ENCODE results near the gene CUL9.

CUL9 gene

GRCh38 chr6:43239054-43239453, 57.1 kb downstream of the CUL9 start:
- H3K79me2 ChIP-seq (ENCODE audit: control insufficient read depth, insufficient read depth, low read length, poor library complexity), result no peaks in the 10 kb centered on the region
- no peak overlapping the region for H3K18ac ChIP-seq (ENCODE audit: low read length)
- H3K27me3 ChIP-seq (ENCODE audit: insufficient read depth, low read length), result peaks cover 29% of the 10 kb centered on the region
- H4K12ac ChIP-seq (ENCODE audit: low read depth, low read length), result no peak overlapping the region
- H2AFZ ChIP-seq (ENCODE audit: insufficient read depth, low read length, poor library complexity), result no peak overlapping the region
- no peak overlapping the region for H2BK12ac ChIP-seq (ENCODE audit: low read length)
- H2AK5ac ChIP-seq (ENCODE audit: low read length), result no peak overlapping the region
- H2BK120ac ChIP-seq (ENCODE audit: insufficient read depth, low read length, poor library complexity), result no peak overlapping the region
- no peak overlapping the region for H4K91ac ChIP-seq (ENCODE audit: low read depth, low read length)
- H3K79me1 ChIP-seq (ENCODE audit: low read length), result no peaks in the 10 kb centered on the region
- H3K4me3 ChIP-seq (ENCODE audit: low read depth, low read length), result no peak overlapping the region
- H3K36me3 ChIP-seq (ENCODE audit: control insufficient read depth in 1 of 2, insufficient read depth in 2 of 2, low read length in 2 of 2), result no peaks in the 10 kb centered on the region
- H3K4me1 ChIP-seq (ENCODE audit: control insufficient read depth in 1 of 2, insufficient read depth in 2 of 2, low read length in 2 of 2), result no peaks in the 10 kb centered on the region
- peaks cover 4% of the 10 kb centered on the region for H3K9me3 ChIP-seq (ENCODE audit: insufficient read depth, low read depth, low read length)
- H3K9ac ChIP-seq (ENCODE audit: low read length), result no peak overlapping the region
- H4K8ac ChIP-seq (ENCODE audit: low read depth, low read length), result no peak overlapping the region
- H2BK5ac ChIP-seq (ENCODE audit: low read depth, low read length, poor library complexity), result no peak overlapping the region
- H3K4ac ChIP-seq (ENCODE audit: low read depth, low read length), result no peak overlapping the region
- no peak overlapping the region for H3K27ac ChIP-seq (ENCODE audit: low read depth, low read length)
- no peak overlapping the region for H3K14ac ChIP-seq (ENCODE audit: low read length)
- WGBS (ENCODE audit: extremely low coverage, insufficient coverage, insufficient read length), result no CpG with 5 or more reads among the region's 2 CpGs
- H3K4me2 ChIP-seq (ENCODE audit: low read length), result no peak overlapping the region
- DNase-seq, result no peak
- H3K23ac ChIP-seq (ENCODE audit: low read length), result no peak overlapping the region

- Histone ChIP-seq H3K79me2 (ENCODE audit: control insufficient read depth, insufficient read depth, low read length, poor library complexity) (no peaks in the 10 kb centered on the region), H2BK120ac (ENCODE audit: insufficient read depth, low read length, poor library complexity) (no peak overlapping the region), H3K9ac (ENCODE audit: low read length) (no peak overlapping the region), H3K23ac (ENCODE audit: low read length) (no peak overlapping the region), H3K36me3 (ENCODE audit: control insufficient read depth in 1 of 2, insufficient read depth in 2 of 2, low read length in 2 of 2) (no peaks in the 10 kb centered on the region), H3K27ac (ENCODE audit: low read depth, low read length) (no peak overlapping the region), H3K4me3 (ENCODE audit: low read depth, low read length) (no peak overlapping the region), H4K12ac (ENCODE audit: low read depth, low read length) (no peak overlapping the region), H4K91ac (ENCODE audit: low read depth, low read length) (no peak overlapping the region), H4K8ac (ENCODE audit: low read depth, low read length) (no peak overlapping the region), H2AFZ (ENCODE audit: insufficient read depth, low read length, poor library complexity) (no peak overlapping the region), H3K18ac (ENCODE audit: low read length) (no peak overlapping the region), H3K4me1 (ENCODE audit: control insufficient read depth in 1 of 2, insufficient read depth in 2 of 2, low read length in 2 of 2) (no peaks in the 10 kb centered on the region), H3K4ac (ENCODE audit: low read depth, low read length) (no peak overlapping the region), H3K27me3 (ENCODE audit: insufficient read depth, low read length) (peaks cover 45% of the 10 kb centered on the region), H2BK12ac (ENCODE audit: low read length) (no peak overlapping the region), H3K14ac (ENCODE audit: low read length) (no peak overlapping the region), H3K4me2 (ENCODE audit: low read length) (no peak overlapping the region), H2BK5ac (ENCODE audit: low read depth, low read length, poor library complexity) (no peak overlapping the region), H3K79me1 (ENCODE audit: low read length) (no peaks in the 10 kb centered on the region), H3K9me3 (ENCODE audit: insufficient read depth, low read depth, low read length) (peaks cover 4% of the 10 kb centered on the region), H2AK5ac (ENCODE audit: low read length) (no peak overlapping the region)
- WGBS (ENCODE audit: extremely low coverage, insufficient coverage, insufficient read length), result no CpG with 5 or more reads among the region's 1 CpG
- DNase-seq, result no peak
Observed at GRCh38 chr6:43240950-43241349, 59.0 kb downstream of the CUL9 start.

- Histone ChIP-seq H3K4ac (ENCODE audit: low read depth, low read length) (no peak overlapping the region), H3K4me3 (ENCODE audit: low read depth, low read length) (no peak overlapping the region), H2BK12ac (ENCODE audit: low read length) (no peak overlapping the region), H3K4me1 (ENCODE audit: control insufficient read depth in 1 of 2, insufficient read depth in 2 of 2, low read length in 2 of 2) (peaks cover 0 to under 1% of the 10 kb centered on the region in 2 experiments), H2AK5ac (ENCODE audit: low read length) (no peak overlapping the region), H3K14ac (ENCODE audit: low read length) (no peak overlapping the region), H3K27me3 (ENCODE audit: insufficient read depth, low read length) (peaks cover 50% of the 10 kb centered on the region), H4K12ac (ENCODE audit: low read depth, low read length) (no peak overlapping the region), H2BK5ac (ENCODE audit: low read depth, low read length, poor library complexity) (no peak overlapping the region), H3K36me3 (ENCODE audit: control insufficient read depth in 1 of 2, insufficient read depth in 2 of 2, low read length in 2 of 2) (no peaks in the 10 kb centered on the region), H2AFZ (ENCODE audit: insufficient read depth, low read length, poor library complexity) (no peak overlapping the region), H4K91ac (ENCODE audit: low read depth, low read length) (no peak overlapping the region), H2BK120ac (ENCODE audit: insufficient read depth, low read length, poor library complexity) (no peak overlapping the region), H3K79me1 (ENCODE audit: low read length) (no peaks in the 10 kb centered on the region), H3K18ac (ENCODE audit: low read length) (no peak overlapping the region), H3K79me2 (ENCODE audit: control insufficient read depth, insufficient read depth, low read length, poor library complexity) (no peaks in the 10 kb centered on the region), H3K4me2 (ENCODE audit: low read length) (no peak overlapping the region), H3K27ac (ENCODE audit: low read depth, low read length) (no peak overlapping the region), H4K8ac (ENCODE audit: low read depth, low read length) (no peak overlapping the region), H3K9me3 (ENCODE audit: insufficient read depth, low read depth, low read length) (peaks cover 4% of the 10 kb centered on the region), H3K9ac (ENCODE audit: low read length) (no peak overlapping the region), H3K23ac (ENCODE audit: low read length) (no peak overlapping the region)
- WGBS (ENCODE audit: extremely low coverage, insufficient coverage, insufficient read length), result no CpG with 5 or more reads among the region's 2 CpGs
- no peak for DNase-seq
Observed at GRCh38 chr6:43241446-43241845, 59.5 kb downstream of the CUL9 start.

GRCh38 chr6:43242908-43243663, 61.1 kb downstream of the CUL9 start, which contains the start of gene TTBK1:
Gene TTBK1 (plus strand): TSS chr6:43243481. CDS start chr6:43246661, 3,180 bp downstream.
- WGBS (ENCODE audit: extremely low coverage, insufficient coverage, insufficient read length), result 100% methylated on average over 2 of the region's 47 CpGs
- H3K27me3 ChIP-seq (ENCODE audit: insufficient read depth, low read length), result peaks cover 51% of the 10 kb centered on the region
- no peak within 1 kb of the TSS for H2AFZ ChIP-seq (ENCODE audit: insufficient read depth, low read length, poor library complexity)
- H3K27ac ChIP-seq (ENCODE audit: low read depth, low read length), result no peak within 1 kb of the TSS
- H2BK12ac ChIP-seq (ENCODE audit: low read length), result no peak within 1 kb of the TSS
- no peak within 1 kb of the TSS for H3K23ac ChIP-seq (ENCODE audit: low read length)
- H3K14ac ChIP-seq (ENCODE audit: low read length), result no peak within 1 kb of the TSS
- no peak within 1 kb of the TSS for H3K4me2 ChIP-seq (ENCODE audit: low read length)
- no peak within 1 kb of the TSS for H2BK5ac ChIP-seq (ENCODE audit: low read depth, low read length, poor library complexity)
- H3K18ac ChIP-seq (ENCODE audit: low read length), result no peak within 1 kb of the TSS
- no peak within 1 kb of the TSS for H3K9ac ChIP-seq (ENCODE audit: low read length)
- H3K4me3 ChIP-seq (ENCODE audit: low read depth, low read length), result no peak within 1 kb of the TSS
- no peaks in the 10 kb centered on the region for H3K79me1 ChIP-seq (ENCODE audit: low read length)
- H4K12ac ChIP-seq (ENCODE audit: low read depth, low read length), result no peak within 1 kb of the TSS
- no peaks in the 10 kb centered on the region for H3K36me3 ChIP-seq (ENCODE audit: control insufficient read depth in 1 of 2, insufficient read depth in 2 of 2, low read length in 2 of 2)
- H2AK5ac ChIP-seq (ENCODE audit: low read length), result no peak within 1 kb of the TSS
- DNase-seq, result no peak
- peaks cover 10% of the 10 kb centered on the region in 2 experiments for H3K4me1 ChIP-seq (ENCODE audit: control insufficient read depth in 1 of 2, insufficient read depth in 2 of 2, low read length in 2 of 2)
- no peak within 1 kb of the TSS for H3K4ac ChIP-seq (ENCODE audit: low read depth, low read length)
- H3K9me3 ChIP-seq (ENCODE audit: insufficient read depth, low read depth, low read length), result peaks cover 4% of the 10 kb centered on the region
- H3K79me2 ChIP-seq (ENCODE audit: control insufficient read depth, insufficient read depth, low read length, poor library complexity), result no peaks in the 10 kb centered on the region
- H4K91ac ChIP-seq (ENCODE audit: low read depth, low read length), result no peak within 1 kb of the TSS
- H2BK120ac ChIP-seq (ENCODE audit: insufficient read depth, low read length, poor library complexity), result no peak within 1 kb of the TSS
- no peak within 1 kb of the TSS for H4K8ac ChIP-seq (ENCODE audit: low read depth, low read length)
